Uterus (tissue), 2 donors: ENCODE measurements around the gene FNIP1.

Source experiments
- CTCF ChIP-seq, 4 experiments: fragments of 200-600 bp in 2 of 4; fragments of 450-650 bp in 2 of 4; sonication (generic) in 2 of 4; IDR thresholded peaks; one replicate each; pipeline ENCODE4 v1.5.1; 2016 to 2019; ENCODE audit warnings: antibody characterized with exemption in 4 of 4, mild to moderate bottlenecking in 2 of 4, moderate library complexity in 1 of 4
- POLR2A ChIP-seq, 2 donors: fragments of 450-650 bp; IDR thresholded peaks; one replicate each; pipeline ENCODE4 v1.6.1; 2016; ENCODE audit warnings: antibody characterized with exemption in 2 of 2, mild to moderate bottlenecking in 1 of 2, moderate library complexity in 1 of 2

GRCh38 chr5:131694926-131695325 lies 101.9 kb downstream of the FNIP1 start:
- no peak for TF ChIP-seq CTCF (IDR thresholded peaks at IDR 0.05)
- no peak for TF ChIP-seq POLR2A (IDR thresholded peaks at IDR 0.05)
